Measurements from ENCODE around the gene ZNF280B.

Gene ZNF280B

DNA sequence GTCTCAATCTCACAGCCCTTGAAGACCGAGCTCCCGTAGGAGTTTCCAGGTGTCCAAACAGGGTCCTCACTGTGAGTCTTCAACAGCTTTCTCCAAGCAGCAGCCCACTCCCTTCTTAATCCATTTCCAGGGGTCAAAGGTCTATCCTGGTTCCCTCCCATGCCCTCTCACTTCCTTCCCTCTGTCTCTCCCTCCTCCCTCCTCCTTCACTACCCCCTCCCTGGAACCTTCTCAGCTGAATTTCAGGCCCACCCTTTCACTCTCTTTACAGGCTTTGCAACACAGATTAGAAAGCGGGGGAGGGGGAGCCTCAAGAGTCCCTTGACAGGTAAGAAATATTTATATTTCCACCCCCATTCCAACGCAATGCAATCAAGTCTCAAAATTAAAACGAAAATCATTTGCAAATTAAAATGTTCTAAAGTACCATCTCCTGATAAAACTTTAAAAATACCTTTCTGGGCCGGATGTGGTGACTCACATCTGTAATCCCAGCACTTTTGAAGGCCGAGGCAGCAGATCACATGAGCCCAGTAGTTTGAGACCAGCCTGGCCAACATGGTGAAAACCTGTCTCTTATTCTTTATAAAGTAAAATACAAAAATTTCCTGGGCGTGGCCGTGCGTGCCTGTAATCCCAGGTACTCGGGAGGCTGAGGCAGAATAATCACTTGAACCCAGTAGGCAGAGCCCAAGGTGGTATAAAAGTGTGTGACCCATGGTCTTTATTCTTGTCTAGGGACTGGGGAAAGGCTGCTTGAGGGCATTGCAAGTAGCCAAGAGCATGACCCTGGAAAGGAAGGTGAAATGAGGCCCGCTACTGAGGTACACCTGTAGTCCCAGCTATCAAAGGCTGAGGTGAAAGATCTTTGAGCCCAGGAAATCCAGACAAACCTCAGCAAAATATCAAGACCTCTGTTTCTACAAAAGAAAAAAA lies 12.4 kb upstream of the ZNF280B start:
- H3K36me3 ChIP-seq (ENCODE audit: insufficient read depth, low read length): no peaks in the 10 kb centered on the region
- no peaks in the 10 kb centered on the region for H3K27me3 ChIP-seq (ENCODE audit: insufficient read depth, low read length, poor library complexity)
- DNase-seq: peak; percentile 13
- no peak overlapping the region for H3K4me3 ChIP-seq (ENCODE audit: low read depth in 1 of 2, low read length in 2 of 2)
- H3K79me2 ChIP-seq (ENCODE audit: insufficient read depth, low read length): no peaks in the 10 kb centered on the region
- H3K4me1 ChIP-seq (ENCODE audit: insufficient read depth, low read length): no peaks in the 10 kb centered on the region
- H2AFZ ChIP-seq (ENCODE audit: low read depth, low read length): no peak overlapping the region
- no peaks in the 10 kb centered on the region for H3K9me3 ChIP-seq (ENCODE audit: insufficient read depth, low read length, severe bottlenecking)
- no peak overlapping the region for H3K27ac ChIP-seq (ENCODE audit: low read length)
- no peak for TF ChIP-seq EZH2 (IDR thresholded peaks at IDR 0.05; ENCODE audit: borderline replicate concordance, low read depth, low read length, severe bottlenecking)
- TF ChIP-seq, protein P1, sequence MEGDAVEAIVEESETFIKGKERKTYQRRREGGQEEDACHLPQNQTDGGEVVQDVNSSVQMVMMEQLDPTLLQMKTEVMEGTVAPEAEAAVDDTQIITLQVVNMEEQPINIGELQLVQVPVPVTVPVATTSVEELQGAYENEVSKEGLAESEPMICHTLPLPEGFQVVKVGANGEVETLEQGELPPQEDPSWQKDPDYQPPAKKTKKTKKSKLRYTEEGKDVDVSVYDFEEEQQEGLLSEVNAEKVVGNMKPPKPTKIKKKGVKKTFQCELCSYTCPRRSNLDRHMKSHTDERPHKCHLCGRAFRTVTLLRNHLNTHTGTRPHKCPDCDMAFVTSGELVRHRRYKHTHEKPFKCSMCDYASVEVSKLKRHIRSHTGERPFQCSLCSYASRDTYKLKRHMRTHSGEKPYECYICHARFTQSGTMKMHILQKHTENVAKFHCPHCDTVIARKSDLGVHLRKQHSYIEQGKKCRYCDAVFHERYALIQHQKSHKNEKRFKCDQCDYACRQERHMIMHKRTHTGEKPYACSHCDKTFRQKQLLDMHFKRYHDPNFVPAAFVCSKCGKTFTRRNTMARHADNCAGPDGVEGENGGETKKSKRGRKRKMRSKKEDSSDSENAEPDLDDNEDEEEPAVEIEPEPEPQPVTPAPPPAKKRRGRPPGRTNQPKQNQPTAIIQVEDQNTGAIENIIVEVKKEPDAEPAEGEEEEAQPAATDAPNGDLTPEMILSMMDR (IDR thresholded peaks at IDR 0.05; ENCODE audit: borderline replicate concordance, extremely low read depth, low read length, poor library complexity, severe bottlenecking): no peak
- H3K4me2 ChIP-seq (ENCODE audit: insufficient read depth, low read length): no peak overlapping the region
- H3K9ac ChIP-seq (ENCODE audit: low read depth, low read length): no peak overlapping the region
- no peak for ATAC-seq (ENCODE audit: insufficient read depth, low read depth)
- no peaks in the 10 kb centered on the region for H4K20me1 ChIP-seq (ENCODE audit: insufficient read depth, low read length)

DNA sequence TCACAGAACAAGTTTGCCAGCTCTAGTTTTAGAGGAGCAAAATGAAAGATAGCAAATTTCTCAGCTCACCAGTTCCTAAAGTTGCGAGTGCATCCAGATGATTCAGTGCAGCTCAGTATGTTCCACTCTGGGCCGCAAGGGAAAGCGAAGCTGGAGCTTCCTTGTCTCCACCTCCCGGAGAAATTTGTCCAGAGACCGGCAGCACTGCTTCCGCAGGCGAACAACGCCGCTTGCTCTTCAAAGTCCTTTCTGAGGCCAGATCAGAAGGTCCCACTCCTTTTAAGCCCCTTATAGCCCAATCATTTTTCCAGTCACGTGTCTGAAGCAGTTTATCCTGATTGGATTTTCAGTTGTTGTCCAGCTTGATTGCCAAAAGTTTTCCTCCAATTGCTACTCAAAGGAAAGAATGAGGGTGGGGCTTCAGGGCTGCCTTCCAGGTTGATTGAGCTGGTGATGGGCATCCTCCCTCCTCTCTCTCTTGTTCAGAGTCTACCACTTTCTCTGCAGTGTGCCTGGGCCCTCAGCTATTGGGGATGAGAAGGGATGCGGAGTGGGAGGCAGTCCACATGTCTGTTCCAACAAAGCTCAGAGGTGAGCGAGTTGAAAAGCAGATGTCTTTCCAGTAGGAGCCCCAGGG lies 11.6 kb upstream of the ZNF280B start, which contains the start of gene ZNF280A:
Gene ZNF280A (minus strand): TSS at position 251 of the 637 bp plus-strand sequence. CDS start 4,640 bp downstream, outside the sequence.
- H4K20me1 ChIP-seq (ENCODE audit: insufficient read depth, low read length): no peaks in the 10 kb centered on the region
- no peak within 1 kb of the TSS; the same call in 1 of the 2 replicates for H2AFZ ChIP-seq (ENCODE audit: low read depth, low read length)
- H3K36me3 ChIP-seq (ENCODE audit: insufficient read depth, low read length): no peaks in the 10 kb centered on the region
- TF ChIP-seq EZH2 (IDR thresholded peaks at IDR 0.05; ENCODE audit: borderline replicate concordance, low read depth, low read length, severe bottlenecking): no peak
- TF ChIP-seq, protein P1 (IDR thresholded peaks at IDR 0.05; ENCODE audit: borderline replicate concordance, extremely low read depth, low read length, poor library complexity, severe bottlenecking): no peak
- no peak within 1 kb of the TSS for H3K9ac ChIP-seq (ENCODE audit: low read depth, low read length)
- H3K4me3 ChIP-seq (ENCODE audit: low read depth in 1 of 2, low read length in 2 of 2): no peak within 1 kb of the TSS
- no peaks in the 10 kb centered on the region for H3K79me2 ChIP-seq (ENCODE audit: insufficient read depth, low read length)
- H3K4me2 ChIP-seq (ENCODE audit: insufficient read depth, low read length): no peak within 1 kb of the TSS
- ATAC-seq (ENCODE audit: insufficient read depth, low read depth): no peak
- H3K27ac ChIP-seq (ENCODE audit: low read length): no peak within 1 kb of the TSS
- H3K4me1 ChIP-seq (ENCODE audit: insufficient read depth, low read length): no peaks in the 10 kb centered on the region
- H3K27me3 ChIP-seq (ENCODE audit: insufficient read depth, low read length, poor library complexity): no peaks in the 10 kb centered on the region
- no peaks in the 10 kb centered on the region for H3K9me3 ChIP-seq (ENCODE audit: insufficient read depth, low read length, severe bottlenecking)
- DNase-seq: no peak

DNA sequence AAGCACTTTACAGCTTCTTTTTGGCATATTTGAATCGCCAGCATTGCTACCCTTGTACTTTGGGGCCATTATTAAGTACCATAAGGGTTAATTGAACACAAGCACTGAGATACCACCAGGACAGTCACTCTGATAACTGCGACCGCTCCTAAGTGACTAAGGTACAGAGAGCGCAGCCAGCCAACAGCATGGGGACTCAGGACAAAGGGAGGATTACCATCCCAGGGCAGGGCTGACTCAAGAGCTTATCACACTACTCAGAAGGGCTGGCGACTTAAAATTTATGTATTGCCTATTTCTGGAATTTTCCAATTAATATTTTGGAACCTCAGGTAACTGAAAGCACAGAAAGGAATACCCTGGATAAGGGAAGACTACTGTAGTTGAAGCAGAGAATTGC lies 11.0 kb upstream of the ZNF280B start:
- H3K36me3 ChIP-seq (ENCODE audit: insufficient read depth, low read length): no peaks in the 10 kb centered on the region
- H3K79me2 ChIP-seq (ENCODE audit: insufficient read depth, low read length): no peaks in the 10 kb centered on the region
- no peak for DNase-seq
- no peak for TF ChIP-seq EZH2 (IDR thresholded peaks at IDR 0.05; ENCODE audit: borderline replicate concordance, low read depth, low read length, severe bottlenecking)
- TF ChIP-seq, protein P1 (IDR thresholded peaks at IDR 0.05; ENCODE audit: borderline replicate concordance, extremely low read depth, low read length, poor library complexity, severe bottlenecking): no peak
- no peaks in the 10 kb centered on the region for H4K20me1 ChIP-seq (ENCODE audit: insufficient read depth, low read length)
- no peaks in the 10 kb centered on the region for H3K4me1 ChIP-seq (ENCODE audit: insufficient read depth, low read length)
- no peak overlapping the region for H2AFZ ChIP-seq (ENCODE audit: low read depth, low read length)
- no peaks in the 10 kb centered on the region for H3K9me3 ChIP-seq (ENCODE audit: insufficient read depth, low read length, severe bottlenecking)
- no peak overlapping the region for H3K9ac ChIP-seq (ENCODE audit: low read depth, low read length)
- H3K4me3 ChIP-seq (ENCODE audit: low read depth in 1 of 2, low read length in 2 of 2): no peak overlapping the region
- H3K27ac ChIP-seq (ENCODE audit: low read length): no peak overlapping the region
- H3K4me2 ChIP-seq (ENCODE audit: insufficient read depth, low read length): no peak overlapping the region
- H3K27me3 ChIP-seq (ENCODE audit: insufficient read depth, low read length, poor library complexity): no peaks in the 10 kb centered on the region
- no peak for ATAC-seq (ENCODE audit: insufficient read depth, low read depth)

All from DND-41 (cell line).